ENCODE results near the gene YAF2. TPM values are rescaled to one million over a fixed set of nuclear protein-coding genes. Genes with fewer than 3 reads are reported as not detected.

YAF2 gene
- total RNA-seq, 1 donor from 2014 or later, result 22.4 TPM

DNA sequence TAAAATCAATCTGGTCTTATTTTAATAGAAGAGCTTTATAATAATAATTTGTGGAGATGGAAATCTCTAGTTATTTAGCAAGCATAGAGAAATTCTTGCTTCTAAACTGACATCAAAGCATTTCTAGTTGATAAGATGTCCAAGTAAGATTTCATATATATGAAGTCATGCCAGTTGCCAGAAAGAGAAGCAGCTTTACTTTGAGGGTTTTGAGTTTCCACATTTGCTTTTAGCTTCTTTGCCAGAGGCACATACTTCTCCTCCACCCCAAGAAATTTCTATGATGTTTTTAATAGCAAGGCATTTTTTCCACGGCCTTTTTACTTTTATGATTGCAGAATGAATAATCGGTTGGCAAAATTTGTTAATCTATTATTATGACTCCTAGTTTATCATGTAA, 24.2 kb upstream of the YAF2 start:
- H3K9me3 Mint-ChIP-seq, result no peaks in the 10 kb centered on the region
- no peak overlapping the region for H3K4me3 Mint-ChIP-seq

DNA sequence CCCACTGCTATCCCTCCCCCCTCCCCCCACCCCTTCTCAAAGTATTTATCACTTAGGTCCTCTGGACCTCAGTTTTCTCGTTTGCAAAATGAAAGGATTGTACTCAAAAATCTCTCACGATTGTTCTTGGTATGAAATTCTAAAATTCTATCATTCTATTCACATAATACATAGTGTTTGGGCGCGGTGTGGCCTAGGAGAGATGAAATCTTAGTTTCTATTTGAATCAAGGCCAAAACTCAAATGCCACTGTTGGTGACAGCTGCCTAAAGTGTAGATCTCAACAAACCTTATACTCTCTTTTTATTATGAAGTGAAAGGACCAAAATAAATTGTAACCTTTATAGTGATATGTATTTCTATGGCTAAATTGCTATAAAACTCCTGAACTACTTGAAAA, 23.7 kb upstream of the YAF2 start:
- TF ChIP-seq EZH2 (IDR thresholded peaks at IDR 0.05) (no peak), EZH2phosphoT487 (IDR thresholded peaks at IDR 0.05) (no peak)
- TF ChIP-seq, protein P1, sequence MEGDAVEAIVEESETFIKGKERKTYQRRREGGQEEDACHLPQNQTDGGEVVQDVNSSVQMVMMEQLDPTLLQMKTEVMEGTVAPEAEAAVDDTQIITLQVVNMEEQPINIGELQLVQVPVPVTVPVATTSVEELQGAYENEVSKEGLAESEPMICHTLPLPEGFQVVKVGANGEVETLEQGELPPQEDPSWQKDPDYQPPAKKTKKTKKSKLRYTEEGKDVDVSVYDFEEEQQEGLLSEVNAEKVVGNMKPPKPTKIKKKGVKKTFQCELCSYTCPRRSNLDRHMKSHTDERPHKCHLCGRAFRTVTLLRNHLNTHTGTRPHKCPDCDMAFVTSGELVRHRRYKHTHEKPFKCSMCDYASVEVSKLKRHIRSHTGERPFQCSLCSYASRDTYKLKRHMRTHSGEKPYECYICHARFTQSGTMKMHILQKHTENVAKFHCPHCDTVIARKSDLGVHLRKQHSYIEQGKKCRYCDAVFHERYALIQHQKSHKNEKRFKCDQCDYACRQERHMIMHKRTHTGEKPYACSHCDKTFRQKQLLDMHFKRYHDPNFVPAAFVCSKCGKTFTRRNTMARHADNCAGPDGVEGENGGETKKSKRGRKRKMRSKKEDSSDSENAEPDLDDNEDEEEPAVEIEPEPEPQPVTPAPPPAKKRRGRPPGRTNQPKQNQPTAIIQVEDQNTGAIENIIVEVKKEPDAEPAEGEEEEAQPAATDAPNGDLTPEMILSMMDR (IDR thresholded peaks at IDR 0.05), result no peak
- H3K9me3 Mint-ChIP-seq, result no peaks in the 10 kb centered on the region
- no peaks in the 10 kb centered on the region for H3K4me1 Mint-ChIP-seq

More for the DNA sequence above, 24.2 kb upstream of the YAF2 start:
- no peak for DNase-seq (ENCODE audit: low spot score)
- Histone ChIP-seq H3K27me3 (no peaks in the 10 kb centered on the region), H3K36me3 (no peaks in the 10 kb centered on the region), H3K9ac (no peak overlapping the region), H3K4me1 (no peaks in the 10 kb centered on the region), H4K20me1 (ENCODE audit: low read depth) (no peaks in the 10 kb centered on the region), H3F3A (ENCODE audit: low read depth) (no peaks in the 10 kb centered on the region), H3K27ac (no peak overlapping the region), H3K9me3 (ENCODE audit: low read depth) (no peaks in the 10 kb centered on the region), H3K4me3 (no peak overlapping the region), H3K79me2 (ENCODE audit: low read depth) (no peaks in the 10 kb centered on the region), H2AFZ (replicated peaks) (no peak overlapping the region), H3K4me2 (no peak overlapping the region)
- Mint-ChIP-seq H3K27ac (no peak overlapping the region), H3K36me3 (no peaks in the 10 kb centered on the region), H3K4me1 (no peaks in the 10 kb centered on the region), H3K27me3 (ENCODE audit: insufficient read depth, low read depth) (no peaks in the 10 kb centered on the region)
- no peak for TF ChIP-seq EZH2 (IDR thresholded peaks at IDR 0.05)
- TF ChIP-seq, protein P1 (IDR thresholded peaks at IDR 0.05), result no peak
- no peak for TF ChIP-seq EZH2phosphoT487 (IDR thresholded peaks at IDR 0.05)

DNA sequence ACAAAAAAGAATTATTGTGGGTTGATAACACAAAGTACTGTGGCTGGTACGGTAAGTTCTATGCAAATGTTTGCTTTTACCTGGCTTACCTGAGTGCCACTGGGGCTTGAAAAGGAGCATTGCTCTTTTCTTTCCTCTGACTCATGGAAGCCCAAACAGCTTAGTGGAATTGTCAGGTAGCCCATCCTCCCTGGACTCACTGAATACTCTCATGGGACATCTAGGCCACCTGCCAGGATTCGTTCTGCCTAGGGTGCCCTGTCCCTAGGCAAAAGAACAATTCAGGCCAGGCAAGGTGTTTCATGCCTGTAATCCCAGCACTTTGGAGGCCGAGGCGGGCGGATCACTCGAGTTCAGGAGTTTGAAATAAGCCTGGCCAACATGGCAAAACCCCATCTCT, 22.5 kb upstream of the YAF2 start:
- Mint-ChIP-seq H3K36me3 (no peaks in the 10 kb centered on the region), H3K27me3 (ENCODE audit: insufficient read depth, low read depth) (no peaks in the 10 kb centered on the region), H3K9me3 (no peaks in the 10 kb centered on the region), H3K4me1 (no peaks in the 10 kb centered on the region), H3K4me3 (no peak overlapping the region), H3K27ac (no peak overlapping the region)
- Histone ChIP-seq H3K9me3 (ENCODE audit: low read depth) (no peaks in the 10 kb centered on the region), H3F3A (ENCODE audit: low read depth) (no peaks in the 10 kb centered on the region), H3K4me3 (no peak overlapping the region), H4K20me1 (ENCODE audit: low read depth) (no peaks in the 10 kb centered on the region), H3K27ac (no peak overlapping the region), H3K36me3 (no peaks in the 10 kb centered on the region), H3K4me2 (no peak overlapping the region), H2AFZ (replicated peaks) (no peak overlapping the region), H3K27me3 (no peaks in the 10 kb centered on the region), H3K4me1 (no peaks in the 10 kb centered on the region), H3K79me2 (ENCODE audit: low read depth) (no peaks in the 10 kb centered on the region), H3K9ac (no peak overlapping the region)
- DNase-seq (ENCODE audit: low spot score), result no peak
- no peak for TF ChIP-seq EZH2 (IDR thresholded peaks at IDR 0.05)
- no peak for TF ChIP-seq EZH2phosphoT487 (IDR thresholded peaks at IDR 0.05)
- TF ChIP-seq, protein P1 (IDR thresholded peaks at IDR 0.05), result no peak

More for the DNA sequence above, 23.7 kb upstream of the YAF2 start:
- Histone ChIP-seq H3K4me1 (no peaks in the 10 kb centered on the region), H3K4me2 (no peak overlapping the region), H3K36me3 (no peaks in the 10 kb centered on the region), H3K9me3 (ENCODE audit: low read depth) (no peaks in the 10 kb centered on the region), H2AFZ (replicated peaks) (no peak overlapping the region), H3K27me3 (no peaks in the 10 kb centered on the region), H3K4me3 (no peak overlapping the region), H3K79me2 (ENCODE audit: low read depth) (no peaks in the 10 kb centered on the region), H3F3A (ENCODE audit: low read depth) (no peaks in the 10 kb centered on the region), H3K27ac (no peak overlapping the region), H4K20me1 (ENCODE audit: low read depth) (no peaks in the 10 kb centered on the region), H3K9ac (no peak overlapping the region)
- Mint-ChIP-seq H3K27ac (no peak overlapping the region), H3K4me3 (no peak overlapping the region), H3K27me3 (ENCODE audit: insufficient read depth, low read depth) (no peaks in the 10 kb centered on the region), H3K36me3 (no peaks in the 10 kb centered on the region)
- DNase-seq (ENCODE audit: low spot score), result no peak
